GDM1 (cell line): ENCODE data around the gene SGIP1.
"Not testable (repeated sequence)": the region's sequence is repeated elsewhere in the genome, so short reads cannot be mapped to it uniquely, and the experiment has no call there.

Source experiments
- DNase-seq: peaks from one replicate; lab custom pipeline; 2025; lab: John Stamatoyannopoulos, UW

The SGIP1 gene

DNA sequence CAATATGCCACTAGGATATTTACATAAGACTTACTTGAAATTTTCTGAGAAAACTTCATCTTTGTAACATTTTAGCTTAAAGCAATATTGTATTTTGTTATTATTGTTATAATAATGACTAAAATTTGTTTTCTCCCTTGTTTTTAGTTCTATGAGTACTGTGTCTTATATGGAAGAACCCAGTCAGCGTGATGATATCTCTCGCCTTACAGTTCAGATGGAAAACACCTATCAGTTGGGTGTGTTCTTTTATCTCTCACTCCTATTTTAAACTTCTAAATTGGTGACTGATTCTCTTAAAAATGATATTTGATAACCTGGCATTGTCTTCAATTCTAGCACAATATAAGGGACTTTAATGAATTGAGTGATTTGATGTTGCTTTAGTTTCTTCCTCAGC is 236.3 kb downstream of the SGIP1 start:
- DNase-seq: no peak

DNA sequence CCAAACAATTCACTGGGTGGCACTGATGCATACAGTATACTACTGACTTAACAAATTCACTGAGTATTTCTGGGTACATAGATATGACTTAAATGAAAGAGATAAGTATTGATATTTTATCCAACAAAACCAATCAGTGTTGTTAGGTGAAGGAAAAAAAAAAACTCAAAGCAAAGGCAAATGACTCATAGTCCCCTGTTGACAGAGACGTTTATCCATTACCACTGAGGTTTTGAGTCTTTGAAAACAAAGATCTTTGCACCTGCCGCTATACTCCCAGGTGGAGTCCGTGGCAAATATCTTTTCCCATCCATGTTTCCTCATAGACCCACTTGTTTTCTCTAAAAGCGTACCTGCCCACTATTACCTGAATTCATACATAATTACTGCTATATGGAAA is 236.7 kb downstream of the SGIP1 start:
- no peak for DNase-seq

- no peak for DNase-seq
Observed at GRCh38 chr1:66773227-66773626, 239.3 kb downstream of the SGIP1 start.

DNA sequence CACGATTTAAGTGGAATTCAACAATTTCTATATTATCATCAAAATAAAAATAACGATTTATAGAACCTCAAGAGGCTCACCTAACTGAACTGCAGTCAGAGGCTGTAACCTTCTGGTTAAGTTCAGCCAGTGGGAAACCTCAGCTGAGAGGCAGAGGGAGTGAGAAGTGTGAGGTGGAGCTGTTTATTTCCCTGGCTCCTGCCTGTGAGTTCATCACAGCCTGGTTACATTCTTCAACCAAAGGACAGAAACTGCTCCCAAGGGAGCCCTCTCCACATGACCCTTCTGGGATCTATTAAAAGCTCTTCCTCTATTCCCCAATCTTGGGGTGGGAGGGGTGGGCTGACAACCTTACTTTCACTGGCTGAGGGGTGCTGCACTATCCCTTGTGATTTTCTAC is 240.5 kb downstream of the SGIP1 start:
- no peak for DNase-seq

DNA sequence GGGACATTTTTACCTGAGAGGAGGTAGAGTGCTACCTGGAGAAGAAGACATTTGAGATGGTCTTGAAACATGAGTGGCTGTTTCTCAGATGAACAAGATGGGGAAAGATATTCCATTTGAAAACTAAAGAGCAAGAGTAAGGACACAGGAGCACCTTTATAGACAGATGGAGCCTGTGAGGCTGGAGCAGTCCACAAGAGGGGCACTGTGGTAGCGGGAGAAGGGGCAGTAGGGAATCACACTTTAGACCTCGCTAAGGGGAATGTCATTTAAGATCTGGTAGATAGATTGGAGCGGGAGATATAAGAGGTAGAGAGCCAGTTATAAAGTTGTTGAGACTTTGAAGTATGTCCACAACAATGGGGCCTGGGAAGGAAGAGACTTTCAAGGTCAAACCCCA is 241.7 kb downstream of the SGIP1 start:
- DNase-seq: no peak

- no peak for DNase-seq
Observed at GRCh38 chr1:66777831-66778230, 243.9 kb downstream of the SGIP1 start.

DNA sequence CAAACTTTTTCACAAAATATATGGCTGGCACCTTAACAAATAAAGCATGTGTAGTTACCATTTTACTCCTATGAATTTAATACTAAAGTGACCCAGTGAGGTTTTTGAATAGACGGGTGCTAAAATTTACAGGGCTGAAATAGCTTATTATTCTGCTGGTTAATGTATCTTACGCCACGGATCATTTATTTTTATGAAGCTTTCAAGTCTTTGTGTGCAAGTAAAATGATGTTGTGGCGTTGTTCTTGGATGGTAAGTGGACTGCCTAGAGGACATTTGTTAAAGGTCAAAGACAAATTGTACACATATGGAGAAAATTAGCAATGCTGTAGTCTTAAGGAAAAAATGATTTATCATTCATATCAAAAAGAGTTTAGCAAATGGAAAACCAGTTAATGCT is 244.3 kb downstream of the SGIP1 start:
- DNase-seq: no peak

- no peak for DNase-seq
Observed at GRCh38 chr1:66778969-66779368, 245.0 kb downstream of the SGIP1 start.

DNA sequence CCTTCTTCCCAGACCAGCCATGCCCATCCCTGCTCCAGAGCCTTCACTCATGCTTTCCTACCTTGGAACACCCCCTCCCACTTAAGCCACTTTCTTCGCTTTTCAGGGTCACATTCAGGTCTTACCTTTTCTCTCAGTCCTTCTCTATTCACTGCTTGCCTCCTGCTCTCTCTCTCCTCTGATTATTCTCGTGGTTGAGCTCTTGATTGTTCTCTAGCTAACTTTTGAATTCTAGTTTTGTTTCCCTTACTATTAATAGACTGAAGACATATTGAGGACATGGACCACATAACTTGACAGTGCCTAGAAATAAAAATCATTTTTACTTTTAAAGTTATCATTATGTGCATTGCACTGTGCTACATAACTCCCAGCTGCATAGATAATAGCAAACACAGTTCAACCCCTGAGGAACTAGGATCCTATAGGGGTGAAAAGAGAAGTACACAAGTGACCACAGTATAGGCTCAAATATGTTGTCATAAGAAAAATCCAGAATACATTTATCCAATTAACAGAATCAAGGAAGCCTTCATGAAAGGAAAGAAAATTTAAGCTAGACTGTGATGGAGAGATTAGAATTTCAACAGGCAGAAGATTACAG is 245.6 kb downstream of the SGIP1 start:
- DNase-seq: no peak

- not testable (repeated sequence) for DNase-seq
Observed at GRCh38 chr1:66785800-66786199, 251.8 kb downstream of the SGIP1 start.

DNA sequence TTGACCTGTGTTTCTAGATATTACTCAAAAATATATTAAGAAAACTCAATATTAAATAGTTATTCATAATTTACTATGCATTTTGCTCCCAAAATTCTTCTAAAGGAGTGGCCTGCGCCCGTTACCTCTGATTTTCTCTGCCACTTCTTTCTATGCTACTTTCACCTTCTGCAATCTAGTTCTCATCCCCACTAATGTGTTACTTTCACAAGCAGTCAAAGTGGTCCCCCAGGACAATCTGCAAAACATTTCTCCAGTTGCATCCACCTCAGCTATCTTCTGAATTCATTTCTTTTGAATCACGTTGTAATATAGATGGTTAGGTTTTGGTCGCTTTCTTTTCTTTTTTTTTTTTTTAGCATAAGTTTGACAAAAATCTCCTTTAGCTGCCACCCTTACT is 253.7 kb downstream of the SGIP1 start:
- DNase-seq: no peak

DNA sequence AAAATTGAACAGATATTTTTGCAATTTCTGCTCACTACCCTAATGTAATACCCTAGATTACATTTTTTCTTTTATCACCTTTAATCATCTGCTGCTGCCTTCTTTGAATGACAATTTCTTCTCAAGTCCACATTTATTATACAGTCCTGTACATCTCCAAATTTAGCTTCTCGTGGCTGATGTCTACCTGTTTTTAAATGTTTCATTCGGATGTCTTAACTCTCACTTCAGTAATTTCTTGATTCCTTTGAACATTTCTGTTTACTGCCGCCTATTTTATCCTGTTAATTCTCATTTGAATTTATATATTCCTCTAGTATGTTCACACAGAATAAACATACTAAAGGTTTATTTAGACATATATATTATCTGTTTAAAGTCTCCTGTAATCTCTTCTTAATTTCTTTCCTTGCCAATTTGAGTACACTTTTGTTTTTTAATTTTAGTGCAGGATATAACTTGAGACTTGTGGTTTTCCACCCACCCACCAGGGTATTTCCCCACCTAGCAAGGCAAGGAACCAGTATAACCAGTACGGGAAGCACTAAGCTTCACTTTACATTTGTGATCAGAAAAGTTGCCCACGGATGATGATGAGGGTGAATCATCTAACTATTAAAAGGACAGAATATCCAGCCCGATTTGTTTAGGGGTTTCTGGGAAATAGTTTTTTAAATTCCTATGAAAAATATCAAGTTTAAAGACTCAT is 254.4 kb downstream of the SGIP1 start:
- no peak for DNase-seq

- DNase-seq: no peak
Observed at GRCh38 chr1:66791621-66792610, 258.0 kb downstream of the SGIP1 start.

DNA sequence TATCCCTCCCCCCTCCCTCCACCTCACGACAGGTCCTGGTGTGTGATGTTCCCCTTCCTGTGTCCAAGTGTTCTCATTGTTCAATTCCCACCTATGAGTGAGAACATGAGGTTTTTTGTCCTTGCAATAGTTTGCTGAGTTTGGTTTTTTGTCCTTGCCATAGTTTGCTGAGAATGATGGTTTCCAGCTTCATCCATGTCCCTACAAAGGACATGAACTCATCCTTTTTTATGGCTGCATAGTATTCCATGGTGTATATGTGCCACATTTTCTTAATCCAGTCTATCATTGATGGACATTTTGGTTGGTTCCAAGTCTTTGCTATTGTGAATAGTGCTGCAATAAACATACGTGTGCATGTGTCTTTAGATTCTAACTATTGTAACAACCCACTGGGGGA is 261.9 kb downstream of the SGIP1 start:
- DNase-seq: not testable (repeated sequence)
